ENCODE data around the gene KNG1.
A peak's percentile ranks its signal among the peaks of the same experiment; 100 is the strongest.

The KNG1 gene

DNA sequence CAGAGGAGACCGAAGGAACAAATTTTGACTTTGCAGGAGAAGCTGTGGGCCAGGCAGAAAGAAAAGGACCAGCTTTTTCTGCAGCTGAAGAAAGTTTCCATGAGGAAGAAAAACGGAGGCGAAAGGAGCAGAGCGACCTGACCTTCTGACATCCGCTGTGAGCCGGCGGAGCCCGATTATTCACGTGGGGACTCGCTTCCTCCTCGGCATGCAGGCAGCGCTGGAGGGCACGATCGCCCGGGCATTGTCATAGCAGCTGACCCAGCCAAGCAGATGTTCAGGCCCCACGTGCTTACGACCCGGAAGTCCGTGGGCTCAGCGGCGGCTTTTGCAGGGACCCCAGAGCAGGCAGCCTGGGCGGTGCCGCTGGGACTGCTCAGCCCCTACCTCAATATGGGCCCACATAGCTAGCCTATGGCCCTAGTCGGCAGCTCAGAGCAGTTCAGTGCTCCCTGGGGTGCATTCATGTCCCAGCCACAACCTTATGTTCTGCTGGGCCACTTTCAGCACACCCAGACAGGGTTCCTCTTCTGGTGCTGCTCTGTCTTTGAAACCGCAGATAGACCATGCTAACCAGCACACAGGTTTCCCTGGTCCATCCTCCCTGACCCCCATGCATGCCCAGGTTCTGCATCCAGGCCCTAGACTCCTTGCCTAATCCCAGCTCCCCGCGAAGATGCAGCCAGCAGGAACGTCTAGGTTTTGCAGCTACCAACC is 55.7 kb downstream of the KNG1 start:
- peak; percentile 51 to 64 (median 52) for DNase-seq (ENCODE audit: low read depth in 3 of 3)

DNA sequence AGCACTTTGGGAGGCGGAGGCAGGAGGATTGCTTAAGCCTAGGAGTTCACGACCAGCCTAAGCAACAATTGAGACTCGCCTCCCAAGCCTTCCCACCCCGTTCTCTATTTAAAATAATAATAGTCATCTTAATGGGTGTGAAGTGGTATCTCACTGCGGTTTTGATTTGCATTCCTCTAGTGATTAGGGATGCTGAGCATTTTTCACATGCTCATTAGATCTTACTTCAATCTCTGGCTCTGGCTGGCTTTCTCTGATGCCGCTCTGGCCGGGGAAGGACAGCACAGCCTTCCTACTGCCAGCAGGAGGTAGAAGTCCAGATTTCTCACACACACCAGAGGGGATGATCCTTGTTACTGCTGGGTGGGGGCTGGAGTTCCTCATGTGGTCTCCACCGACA is 58.8 kb downstream of the KNG1 start:
- no peak for DNase-seq (ENCODE audit: low read depth in 3 of 3)

DNA sequence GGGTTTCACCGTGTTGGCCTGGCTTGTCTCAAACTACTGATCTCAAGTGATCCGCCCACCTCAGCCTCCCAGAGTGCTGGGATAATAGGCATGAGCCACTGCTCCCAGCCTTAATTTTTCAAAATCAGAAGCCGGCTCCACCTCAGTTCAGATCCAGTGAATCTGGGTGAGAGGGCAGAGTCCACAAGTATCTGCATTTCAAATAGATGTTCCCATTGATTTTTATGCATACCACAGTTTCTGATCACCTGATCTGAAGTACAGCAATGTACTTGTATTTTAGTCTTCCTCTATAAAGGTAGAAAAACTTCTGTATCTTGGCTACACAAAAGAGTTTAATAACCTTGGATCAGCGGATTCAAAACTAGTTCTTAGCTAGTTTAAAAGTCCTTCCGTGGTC is 62.0 kb downstream of the KNG1 start:
- no peak for DNase-seq (ENCODE audit: low read depth in 3 of 3)

DNA sequence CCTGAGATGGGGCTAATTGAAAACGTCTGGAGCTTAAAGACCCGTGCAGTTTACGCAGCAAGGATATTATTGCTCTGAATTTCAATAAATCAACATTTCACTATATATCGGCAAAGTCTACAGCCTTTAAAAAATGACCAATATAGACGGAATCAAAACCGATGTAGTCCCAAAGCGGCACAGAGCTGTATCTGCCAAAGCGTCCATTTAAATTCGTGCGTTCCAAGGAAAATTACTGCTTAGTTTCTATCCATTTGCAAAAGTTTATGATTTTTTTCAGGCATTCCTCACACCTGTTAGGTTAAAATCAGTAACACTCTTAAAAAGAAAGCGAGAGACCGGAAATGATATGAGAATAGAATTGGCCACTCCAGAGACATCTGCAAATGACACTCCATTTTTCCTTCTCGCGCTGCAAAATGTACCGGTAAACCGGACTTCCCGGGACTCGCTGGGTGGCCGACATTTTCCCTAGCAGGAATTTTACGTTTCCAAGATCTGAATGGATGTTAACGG is 65.4 kb downstream of the KNG1 start:
- no peak for DNase-seq (ENCODE audit: low read depth in 3 of 3)

DNA sequence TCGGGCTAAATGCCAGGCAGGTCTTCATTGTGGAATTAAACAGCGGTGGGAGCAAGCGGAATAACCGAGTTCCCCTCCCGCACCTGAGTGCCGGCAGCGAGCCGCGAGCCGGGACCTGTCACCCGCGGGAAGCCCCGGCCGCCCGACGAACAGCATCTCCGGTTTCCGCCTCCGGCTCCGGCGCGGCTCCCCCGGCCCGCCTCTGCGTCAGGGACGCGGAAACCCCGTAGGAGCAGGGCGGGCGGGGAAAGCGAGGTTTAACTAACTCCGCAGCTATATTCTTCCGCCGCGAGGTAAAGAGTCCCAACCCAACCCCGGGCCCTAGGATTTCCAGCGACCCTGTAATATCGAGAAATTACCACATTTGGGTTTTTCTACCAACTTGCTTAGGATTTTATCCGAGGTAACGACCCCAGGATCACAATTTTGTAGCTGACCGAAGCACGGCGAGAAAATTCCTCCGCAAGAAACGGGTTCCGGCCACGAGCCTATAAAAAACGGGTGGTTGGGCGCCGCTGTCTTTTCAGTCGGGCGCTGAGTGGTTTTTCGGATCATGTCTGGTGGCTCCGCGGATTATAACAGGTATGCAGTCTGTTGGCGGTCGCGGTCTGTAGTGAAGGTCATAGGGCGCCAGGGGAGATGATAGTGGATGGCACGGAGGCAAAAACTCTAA is 66.0 kb downstream of the KNG1 start, which contains the start of gene EIF4A2:
TSS of gene EIF4A2 (plus strand) at position 520 of the 673 bp plus-strand sequence. CDS start at position 554, 34 bp downstream.
- DNase-seq (ENCODE audit: low read depth in 3 of 3) = peak; percentile 82 to 86 (median 83)

DNA sequence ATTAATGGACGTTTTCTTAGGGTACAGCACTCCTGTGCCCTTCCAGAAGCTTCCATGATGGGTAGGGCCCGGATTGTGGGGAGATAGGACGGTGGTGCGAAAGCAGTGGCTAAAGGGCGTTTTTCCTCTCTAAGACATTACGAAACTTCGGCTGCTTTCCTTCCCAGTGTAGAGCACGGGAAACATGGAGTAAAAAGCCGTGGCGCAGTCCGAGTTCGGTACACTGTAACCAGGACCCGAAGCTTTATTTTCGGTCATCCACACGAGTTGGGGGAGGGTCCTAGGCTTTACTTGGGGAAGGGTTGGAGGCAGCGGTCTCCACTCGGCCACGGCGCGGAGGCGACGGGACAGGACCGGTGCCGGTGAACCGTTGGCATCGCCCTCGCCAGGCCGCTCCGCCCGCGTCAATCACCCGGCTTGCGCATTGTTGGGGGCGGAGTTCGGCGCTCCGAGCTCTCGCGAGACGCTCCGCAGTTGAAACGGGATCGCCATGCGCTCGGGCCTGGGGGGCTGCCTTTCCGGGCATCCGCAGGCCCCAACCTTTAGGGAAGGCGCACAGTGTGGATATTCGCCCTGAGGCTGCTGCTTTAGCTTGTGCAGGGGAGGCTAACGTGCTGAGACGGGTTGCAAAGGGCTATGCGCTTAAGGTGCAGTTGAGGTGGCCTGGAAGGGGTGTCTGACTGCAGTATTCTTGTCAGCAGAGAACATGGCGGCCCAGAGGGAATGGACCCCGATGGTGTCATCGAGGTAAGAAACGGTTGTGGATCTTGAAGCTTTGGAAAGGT is 66.8 kb downstream of the KNG1 start:
- DNase-seq (ENCODE audit: low read depth in 3 of 3) = peak; percentile 47 to 65 (median 62)

DNA sequence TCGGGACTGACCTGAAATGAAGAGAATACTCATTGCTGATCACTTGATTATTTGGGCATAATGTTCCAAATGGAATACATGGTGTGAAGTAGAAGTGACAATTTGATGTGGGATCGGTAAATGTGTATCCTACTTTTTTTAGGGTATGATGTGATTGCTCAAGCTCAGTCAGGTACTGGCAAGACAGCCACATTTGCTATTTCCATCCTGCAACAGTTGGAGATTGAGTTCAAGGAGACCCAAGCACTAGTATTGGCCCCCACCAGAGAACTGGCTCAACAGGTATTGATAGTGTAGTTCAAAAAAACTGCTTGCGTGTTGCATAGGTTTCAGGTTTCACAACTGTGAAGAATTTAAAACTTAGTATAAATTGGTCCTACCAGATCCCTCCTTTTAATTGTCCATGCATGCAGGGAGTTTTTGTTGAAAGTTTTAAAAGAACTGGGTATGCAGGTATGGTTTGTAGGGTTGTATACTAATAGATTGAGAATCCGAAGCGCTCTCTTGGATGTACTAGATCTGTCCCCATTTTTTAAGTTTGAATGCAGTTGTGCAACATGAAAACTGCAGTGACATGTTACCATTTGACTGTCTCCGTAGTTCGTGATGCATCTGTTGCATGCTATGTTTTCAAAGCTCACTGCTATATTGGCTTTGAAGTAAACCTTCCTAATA is 67.8 kb downstream of the KNG1 start:
- DNase-seq (ENCODE audit: low read depth in 3 of 3) = no peak

DNA sequence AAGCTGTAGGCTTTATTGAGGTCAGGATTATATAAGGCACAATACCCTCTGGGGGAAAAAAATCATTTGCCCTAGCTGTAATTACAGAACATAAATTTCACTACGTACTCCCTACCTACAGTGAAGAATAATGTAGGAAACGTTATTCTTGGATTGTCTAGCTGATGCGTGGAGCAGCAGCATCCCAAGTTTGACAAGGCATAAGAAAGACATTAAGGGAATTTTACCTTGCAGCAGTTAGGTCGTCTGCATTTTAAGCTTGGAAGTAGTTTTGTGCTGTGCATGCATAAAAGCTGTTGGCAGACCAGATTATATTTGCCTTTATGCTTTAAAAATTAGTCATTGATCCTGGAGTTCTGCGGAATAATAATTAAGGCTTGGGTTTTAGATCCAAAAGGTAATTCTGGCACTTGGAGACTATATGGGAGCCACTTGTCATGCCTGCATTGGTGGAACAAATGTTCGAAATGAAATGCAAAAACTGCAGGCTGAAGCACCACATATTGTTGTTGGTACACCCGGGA is 68.4 kb downstream of the KNG1 start:
- no peak for DNase-seq (ENCODE audit: low read depth in 3 of 3)

DNA sequence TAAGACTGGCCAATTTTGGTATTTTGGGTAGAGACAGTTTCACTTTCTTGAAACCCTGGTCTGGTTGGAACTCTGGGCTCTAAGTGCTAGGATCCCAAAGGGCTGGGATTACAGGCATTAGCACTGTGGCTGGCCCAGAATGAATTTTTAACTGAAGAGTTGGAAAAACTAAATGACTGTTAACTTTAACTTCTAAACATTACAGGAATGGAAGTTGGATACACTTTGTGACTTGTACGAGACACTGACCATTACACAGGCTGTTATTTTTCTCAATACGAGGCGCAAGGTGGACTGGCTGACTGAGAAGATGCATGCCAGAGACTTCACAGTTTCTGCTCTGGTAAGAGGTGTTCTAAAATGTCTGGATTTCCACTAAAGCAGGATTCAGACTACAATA is 69.8 kb downstream of the KNG1 start:
- no peak for DNase-seq (ENCODE audit: low read depth in 3 of 3)

DNA sequence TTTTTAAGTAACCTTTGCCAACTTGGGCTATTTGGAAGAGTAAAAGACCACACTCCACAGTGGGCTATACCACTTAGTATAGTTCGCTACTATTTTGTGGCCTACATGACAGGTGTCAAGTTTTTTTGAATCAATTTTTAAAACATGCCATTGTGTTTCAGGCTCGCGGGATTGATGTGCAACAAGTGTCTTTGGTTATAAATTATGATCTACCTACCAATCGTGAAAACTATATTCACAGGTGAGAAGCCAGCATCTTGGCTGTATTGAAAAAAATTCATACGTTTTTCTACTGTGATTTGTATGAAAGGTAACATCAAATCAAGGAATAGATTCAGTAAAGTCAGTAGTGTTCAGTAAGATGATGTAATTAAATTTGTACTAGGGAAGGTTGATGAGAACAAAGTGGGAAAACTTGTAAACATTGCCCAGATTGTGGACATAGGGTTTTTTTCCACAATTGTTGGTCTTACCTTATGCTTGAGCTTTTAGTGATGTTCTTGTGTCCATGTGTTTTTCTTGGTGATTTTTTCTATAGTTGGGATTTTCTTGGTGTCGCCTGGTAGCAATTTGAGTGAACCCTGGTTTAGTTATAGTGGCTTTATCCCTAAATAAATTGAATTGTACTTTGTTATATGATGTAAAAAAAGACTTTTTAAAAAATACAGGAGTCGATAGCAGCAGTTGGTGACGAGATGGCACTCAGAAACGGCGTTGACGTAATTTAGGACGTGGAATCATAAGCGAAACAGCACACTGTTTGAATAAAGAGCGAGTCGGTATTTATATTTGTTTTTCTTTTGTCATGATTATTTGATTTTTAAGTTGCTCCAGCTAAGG is 70.7 kb downstream of the KNG1 start:
- DNase-seq (ENCODE audit: low read depth in 3 of 3) = no peak

DNA sequence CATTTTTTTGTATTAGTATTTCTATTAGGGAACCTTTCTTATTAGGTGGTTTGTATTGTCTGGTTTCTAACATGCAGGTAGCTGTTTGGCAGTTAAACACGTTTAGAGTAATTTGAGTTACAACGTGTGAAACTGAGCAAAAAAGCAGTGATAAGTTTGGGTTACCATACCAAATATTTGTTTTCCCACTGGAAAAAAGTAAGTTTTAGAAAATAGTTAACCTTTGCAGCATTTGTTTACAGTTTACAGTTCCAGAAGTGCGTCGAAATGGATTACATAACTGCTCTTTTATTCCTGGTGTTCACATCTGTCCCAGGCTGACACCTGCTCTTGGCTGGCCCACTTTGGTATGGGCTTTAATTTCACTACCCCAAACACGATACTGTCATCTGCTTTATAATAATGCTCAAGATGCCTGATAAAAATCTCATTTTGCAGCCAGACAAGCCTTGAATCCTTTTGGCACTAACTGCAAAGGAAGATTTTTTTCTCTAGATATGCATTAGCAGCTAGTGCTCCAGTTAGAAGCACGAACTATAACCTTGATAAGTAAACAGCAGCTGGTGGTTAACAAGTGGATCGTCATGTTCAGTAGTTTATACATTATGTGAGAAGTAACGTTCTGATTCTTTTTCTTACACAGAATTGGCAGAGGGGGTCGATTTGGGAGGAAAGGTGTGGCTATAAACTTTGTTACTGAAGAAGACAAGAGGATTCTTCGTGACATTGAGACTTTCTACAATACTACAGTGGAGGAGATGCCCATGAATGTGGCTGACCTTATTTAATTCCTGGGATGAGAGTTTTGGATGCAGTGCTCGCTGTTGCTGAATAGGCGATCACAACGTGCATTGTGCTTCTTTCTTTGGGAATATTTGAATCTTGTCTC is 71.6 kb downstream of the KNG1 start:
- no peak for DNase-seq (ENCODE audit: low read depth in 3 of 3)

DNA sequence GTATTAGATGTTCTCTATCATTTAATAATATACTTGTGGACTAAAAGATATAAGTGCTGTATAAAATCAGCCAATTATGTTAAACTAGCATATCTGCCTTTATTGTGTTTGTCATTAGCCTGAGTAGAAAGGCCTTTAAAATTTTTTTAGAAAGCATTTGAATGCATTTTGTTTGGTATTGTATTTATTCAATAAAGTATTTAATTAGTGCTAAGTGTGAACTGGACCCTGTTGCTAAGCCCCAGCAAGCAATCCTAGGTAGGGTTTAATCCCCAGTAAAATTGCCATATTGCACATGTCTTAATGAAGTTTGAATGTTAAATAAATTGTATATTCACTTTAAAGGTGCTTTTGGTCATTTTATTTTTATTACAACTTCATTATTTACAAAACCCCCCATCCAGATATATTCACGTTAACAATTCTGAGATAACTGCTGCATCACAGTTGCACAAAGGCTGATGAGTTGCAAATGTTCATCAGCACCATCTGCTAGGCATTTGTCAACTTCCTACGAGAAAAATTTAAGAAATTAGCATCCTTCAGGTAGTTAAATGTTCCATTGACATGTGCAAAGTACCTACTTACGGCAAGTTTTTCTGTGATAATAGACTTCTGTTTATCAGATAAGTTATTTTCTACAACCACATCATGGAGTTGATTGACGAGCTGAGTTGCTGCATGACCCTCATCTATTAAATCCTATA is 72.5 kb downstream of the KNG1 start:
- no peak for DNase-seq (ENCODE audit: low read depth in 3 of 3)

DNA sequence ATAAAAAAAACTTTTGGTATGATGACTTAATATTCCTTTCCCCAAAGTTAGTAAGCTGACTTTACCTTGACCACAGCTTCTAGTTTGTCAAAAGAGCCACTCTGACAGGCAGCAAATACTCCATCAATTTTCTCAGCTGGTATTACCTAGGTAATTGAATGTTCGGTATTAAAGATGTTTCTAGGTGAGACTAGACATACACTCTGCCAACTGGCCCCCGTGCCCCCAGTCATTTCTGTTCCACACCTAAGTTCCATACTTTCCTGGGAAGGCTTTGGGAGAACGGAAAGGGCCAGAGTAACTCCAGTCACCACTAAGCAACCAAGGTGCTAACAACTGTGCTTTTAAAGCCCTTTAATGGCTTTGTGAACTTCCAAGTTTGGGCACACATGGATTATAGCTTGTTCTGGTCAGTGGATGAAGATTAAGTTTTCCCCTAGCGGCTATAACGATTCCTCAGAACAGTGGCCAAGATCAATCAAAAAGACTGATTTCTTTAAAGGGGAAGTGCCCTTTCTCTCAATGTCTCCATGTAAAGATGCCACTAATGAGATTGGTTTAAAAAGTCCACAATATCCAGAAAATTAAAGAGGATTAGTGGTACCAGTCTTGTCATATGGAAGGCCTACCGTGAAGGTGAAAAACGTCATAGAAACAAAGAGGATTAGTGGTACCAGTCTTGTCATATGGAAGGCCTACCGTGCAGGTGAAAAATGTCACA is 73.3 kb downstream of the KNG1 start:
- no peak for DNase-seq (ENCODE audit: low read depth in 3 of 3)
